ENCODE measurements around the gene SRRM2.

SRRM2 gene

DNA sequence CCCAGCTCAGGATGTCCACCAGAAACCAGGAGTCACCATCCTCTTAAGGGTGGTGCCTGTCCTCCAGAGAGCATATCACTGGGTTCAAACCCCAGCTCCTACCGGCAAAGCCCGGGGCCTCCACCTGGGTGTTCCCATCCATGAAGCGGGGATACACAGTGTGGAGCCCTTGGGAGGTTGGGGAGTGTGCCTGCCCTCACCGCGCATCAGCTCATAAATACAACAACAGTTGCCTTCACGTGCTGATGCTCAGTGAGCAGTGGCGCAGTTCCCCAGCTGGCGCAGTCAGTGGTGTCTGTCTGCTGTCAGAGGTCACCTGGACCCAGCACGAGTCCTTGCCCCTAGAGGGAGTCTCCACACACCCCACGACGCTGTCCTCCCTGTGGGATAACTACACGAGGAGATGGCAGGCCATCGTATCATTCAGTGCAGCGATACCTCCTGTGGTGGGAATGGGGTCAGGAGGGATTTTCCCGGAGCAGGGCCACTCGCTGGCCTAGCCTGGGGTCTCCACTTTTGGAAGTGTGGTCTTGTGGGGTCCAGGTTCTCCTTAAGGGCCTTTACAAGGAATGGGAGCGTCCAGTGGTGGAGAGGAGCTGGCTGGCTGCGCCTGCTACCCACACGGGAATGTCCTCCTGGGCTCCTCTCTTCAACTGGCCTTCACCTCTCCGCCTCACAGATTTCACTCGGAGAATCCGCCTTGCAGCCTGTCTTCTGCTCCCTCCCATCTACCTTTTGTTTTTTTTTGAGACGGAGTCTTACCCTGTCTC, 26.9 kb downstream of the SRRM2 start:
- DNase-seq, result no peak

DNA sequence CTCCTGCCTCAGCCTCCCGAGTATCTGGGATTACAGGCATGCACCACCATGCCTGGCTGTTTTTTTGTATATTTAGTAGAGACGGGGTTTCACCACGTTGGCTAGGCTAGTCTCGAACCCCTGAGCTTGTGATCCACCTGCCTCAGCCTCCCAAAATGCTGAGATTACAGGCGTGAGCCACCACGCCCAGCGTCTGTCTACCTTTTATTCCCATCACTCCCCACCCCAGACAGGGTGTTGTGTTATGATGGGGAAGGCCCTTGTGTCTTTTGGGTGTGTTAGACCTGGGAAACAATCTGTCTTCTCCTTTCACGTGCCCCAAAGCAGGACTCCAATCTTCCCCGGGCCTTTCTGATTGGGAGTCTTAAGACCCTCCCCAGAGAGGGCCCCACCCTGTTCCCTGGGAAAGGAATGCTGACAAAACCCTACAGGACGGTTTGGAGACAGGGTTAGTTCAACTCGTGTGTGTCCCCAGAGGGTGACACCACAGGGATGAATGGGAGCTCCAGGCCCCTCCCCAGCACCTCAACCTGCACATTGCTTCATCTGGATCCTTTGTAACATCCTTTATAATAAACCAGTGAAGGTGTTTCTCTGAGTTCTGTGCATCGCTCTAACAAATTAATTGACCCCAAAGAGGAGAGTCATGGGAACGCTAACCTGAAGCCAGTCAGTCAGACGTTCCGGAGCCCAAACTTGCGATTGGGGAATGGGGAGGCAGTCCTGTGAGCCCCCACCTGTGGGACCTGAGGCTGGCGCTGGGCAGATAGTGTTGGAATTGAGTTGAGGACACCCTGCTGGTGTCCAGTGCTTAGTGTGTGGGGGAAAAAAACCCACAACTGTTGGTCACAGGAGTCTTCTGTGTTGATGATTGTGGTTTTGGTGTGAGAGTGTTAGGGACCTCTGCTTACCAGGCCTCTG, 27.8 kb downstream of the SRRM2 start:
- no peak for DNase-seq

DNA sequence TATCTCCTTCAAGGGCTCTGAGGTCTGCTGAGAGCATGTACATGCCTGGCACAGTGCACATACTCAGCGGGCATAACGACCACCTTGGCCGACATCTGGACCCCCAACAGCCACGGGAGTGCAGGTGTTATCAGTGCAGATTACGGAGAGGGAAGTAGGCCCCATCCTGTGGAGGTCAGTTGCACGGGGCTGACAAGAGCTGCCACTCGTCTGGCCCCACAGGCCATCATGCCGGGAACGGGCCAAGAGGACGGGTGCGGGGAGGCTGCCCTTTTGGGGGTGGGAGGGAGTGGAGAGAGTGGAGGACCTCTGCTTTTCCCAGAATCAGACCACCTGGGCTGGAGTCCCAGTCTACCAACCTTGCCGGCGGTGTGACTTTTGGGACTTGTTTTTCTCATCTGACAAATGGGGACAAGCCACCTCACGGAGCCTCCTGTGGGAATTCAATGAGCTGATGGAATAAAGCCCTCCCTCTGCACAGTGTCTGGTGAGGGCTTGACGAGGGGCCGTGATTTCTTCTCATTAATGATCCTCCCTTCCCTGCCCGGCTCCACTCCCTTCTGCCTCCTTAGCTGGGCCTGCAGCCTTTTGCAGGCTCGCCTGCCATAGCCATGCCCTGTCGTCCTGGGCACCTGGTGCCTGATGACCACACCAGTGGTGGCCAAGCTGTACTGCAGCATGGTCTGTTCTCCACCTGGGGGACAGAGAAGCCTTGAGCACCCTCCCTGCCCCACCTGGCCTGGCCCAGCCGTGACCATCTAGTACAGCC, 30.3 kb downstream of the SRRM2 start:
- no peak for DNase-seq

DNA sequence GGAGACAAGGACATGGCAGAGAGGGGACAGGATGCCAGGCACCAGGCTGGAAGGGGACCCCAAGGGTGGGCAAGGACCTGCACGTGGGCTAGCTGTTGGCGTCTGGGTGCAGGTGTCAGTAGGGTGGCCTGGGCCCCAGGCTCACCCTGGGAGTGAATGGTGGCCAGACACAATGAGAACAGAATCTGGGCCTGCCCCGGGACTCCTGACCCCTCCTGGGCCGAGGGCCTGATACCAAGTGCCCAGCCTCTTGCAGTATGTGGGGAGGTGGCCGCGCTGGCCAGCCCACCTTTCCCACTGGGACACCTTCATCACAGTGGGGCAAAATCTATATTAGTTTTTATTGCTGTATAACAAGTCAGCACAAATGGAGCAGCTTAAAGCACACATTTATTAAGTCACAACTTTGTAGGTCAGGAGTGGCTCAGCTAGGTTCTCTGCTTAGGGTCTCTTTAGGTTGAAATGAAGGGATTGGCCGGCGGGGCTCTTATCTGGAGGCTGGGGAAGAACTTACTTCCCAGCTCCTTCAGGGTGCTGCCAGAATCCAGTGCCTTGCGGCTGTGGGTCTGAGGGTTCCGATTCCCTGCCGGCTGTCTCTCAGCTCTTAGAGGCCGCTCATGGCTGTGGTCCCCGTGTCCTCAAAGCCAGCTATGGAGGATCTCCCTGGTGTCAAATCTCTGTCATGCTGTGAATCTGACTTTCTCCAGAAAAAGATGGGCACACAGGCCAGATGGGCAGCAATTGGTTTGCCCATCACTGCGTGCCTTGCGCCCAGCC, 31.3 kb downstream of the SRRM2 start:
- DNase-seq, result no peak

DNA sequence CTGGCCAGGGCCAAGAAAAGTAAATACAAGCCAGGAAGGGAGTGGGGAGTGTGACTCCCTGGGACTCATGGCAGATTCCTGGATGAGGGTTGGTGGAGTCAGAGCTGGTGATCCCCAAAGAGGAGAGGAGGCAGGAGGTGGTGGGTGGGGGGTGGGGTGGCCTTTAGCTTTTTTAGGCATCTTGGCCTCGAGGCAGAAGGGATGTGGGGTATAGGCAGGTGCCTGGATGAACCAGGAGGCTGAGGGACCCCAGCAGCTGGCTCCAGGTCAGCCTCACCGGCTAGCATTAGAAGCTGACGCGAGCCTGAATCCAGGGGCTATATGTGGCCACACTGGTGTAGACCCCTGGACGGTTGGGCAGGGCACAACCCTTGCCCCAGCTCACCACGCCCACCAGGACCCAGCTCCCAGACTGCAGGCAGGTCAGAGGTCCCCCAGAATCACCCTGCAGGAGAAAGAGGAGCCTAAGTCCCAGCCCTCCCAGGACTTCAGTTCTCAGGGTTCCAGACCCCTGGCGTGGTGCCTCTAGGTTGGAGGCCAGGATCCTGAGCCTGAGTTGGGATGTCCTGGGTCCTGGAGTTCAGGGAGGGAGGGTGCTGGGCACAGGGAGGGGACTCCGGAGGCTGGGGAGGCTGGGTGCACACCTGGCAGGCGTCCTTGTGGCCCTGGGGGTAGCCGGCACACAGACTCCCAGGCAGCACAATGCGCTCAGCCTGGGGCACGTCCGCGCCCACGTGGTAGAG, 32.1 kb downstream of the SRRM2 start:
- DNase-seq, result no peak

DNA sequence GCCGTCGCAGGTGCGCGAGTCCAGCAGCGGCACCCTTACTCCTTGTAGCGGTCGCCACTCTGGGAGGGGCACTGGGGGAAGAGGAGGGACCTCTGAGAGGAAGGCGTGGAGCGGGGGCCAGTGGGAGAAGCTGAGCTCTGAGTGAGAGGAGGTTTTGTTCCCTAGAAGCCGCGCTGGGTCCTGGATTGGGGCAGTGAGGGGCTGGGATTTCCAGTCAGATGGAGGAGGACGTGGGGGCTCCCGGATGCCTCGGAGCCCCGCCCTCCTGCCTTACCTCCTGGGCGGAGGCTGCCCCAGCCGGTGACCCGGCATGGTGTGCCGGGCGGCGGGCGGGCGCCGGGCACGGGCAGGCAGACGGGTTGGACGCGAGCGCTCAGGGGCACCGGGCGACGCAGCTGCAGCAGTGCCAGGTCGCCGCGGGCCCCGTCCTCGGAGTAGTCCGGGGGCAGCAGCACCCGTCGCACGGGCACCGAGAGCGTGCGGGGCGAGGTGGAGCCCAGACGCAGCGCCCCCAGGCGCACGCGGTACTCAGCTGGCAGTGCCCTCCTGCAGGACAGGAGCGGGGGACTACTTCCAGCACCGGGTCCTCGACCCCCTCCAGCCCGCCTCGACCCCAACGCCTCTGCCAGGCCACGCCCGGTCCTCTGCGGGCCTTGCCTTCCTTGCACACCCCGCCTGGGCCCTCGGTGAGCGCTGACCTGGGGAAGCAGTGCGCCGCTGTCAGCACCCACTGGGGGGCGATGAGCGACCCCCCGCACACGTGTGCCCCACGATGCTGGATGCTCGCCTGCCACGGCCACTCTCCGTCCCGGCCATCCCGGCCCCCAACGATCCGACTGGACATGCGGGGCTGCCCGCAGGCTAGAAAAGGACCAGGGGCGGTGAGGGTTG, 32.9 kb downstream of the SRRM2 start:
- DNase-seq, result peak in 1 of 2 experiments; percentile 32

DNA sequence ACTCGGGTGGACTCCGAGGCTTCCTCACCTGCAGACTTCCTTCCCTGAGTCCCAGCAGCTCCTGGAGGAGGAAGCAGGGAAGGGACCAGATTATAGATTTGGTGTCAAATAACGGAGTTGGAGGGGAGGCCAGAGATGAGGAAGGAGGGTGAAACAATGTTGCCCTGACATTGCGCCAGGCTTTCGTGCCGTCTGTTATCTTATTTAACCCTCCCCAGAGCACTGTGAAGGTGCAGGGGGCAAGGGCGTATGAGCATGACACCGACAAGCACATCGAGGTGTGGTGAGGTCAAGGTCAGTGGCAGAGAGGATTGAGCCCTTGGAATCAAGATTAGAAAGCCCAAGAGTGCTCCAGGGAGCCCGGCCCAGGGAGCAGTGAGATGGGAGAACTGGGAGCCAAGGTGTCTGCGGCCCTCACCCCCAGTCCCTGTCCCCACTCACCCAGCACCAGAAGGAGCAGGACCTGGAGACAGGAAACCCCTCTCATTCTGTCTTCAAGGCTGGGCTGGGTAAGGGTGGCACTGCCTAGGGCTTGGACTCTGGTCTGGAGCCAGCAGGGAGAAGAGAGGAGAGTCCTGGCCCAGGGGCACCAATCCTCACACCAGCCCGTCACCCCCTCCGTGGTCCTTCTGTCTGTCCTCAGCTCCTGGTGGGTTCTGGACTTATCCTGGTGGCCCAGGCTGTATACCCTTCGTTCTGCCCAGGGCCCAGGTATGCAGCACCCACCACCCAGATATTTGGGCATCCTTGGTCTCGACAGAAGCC, 33.8 kb downstream of the SRRM2 start:
- DNase-seq, result peak; percentile 19 to 27

DNA sequence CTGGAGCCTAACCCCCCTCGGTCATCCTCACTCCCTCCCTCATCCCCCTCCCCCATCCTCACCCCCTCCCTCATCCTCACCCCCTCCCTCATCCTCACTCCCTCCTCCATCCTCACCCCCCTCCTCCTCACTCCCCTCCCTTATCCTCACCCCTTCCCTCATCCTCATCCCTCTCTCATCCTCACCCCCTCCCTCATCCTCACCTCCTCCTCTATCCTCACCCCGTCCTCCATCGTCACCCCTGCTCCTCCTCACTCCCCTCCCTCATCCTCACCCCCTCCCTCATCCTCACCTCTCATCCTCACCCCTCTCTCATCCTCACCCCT, 34.4 kb downstream of the SRRM2 start:
- no peak for DNase-seq

DNA sequence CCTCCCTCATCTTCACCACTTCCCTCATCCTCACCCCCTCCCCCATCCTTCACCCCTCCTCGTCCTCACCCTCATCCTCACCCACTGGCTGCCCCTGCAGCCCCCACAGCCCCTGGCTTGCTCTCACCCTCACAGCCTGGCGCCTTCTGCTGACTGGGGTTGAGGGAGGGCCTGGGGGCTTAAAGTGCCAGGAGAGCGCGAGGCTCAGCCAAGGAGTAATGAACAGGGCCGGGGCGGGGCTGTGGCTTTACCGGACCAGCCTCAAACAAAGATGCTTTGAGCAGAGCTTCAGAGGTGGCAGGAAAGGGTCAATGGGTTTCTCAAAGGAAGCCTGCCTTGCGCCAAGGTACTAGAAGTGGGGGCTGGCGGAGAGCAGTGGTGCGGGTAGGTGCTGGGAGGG, 35.0 kb downstream of the SRRM2 start, which contains the start of gene PRSS33:
TSS of gene PRSS33 (minus strand) at position 155 of the 400 bp plus-strand sequence. CDS start 1,013 bp downstream, outside the sequence.
- no peak for DNase-seq

DNA sequence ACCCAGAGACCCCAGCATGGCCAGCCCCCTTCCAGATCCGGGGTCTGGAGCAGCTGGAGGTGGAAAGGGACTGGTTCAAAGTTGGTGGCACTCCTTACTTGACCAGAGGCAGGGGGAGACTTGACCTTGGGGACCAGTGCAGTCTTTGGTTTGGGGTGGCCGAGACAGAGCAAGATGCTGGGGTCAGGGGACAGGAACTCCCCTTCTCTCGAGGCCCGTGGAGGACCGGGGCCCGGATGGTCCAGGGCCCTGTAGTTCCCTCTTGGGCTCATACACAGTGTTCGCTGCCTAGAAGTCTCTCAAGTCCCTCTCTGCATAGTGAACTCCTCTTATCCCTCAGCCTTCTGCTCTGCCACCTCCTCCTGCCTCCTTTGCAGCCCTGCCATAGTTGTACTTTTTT, 35.5 kb downstream of the SRRM2 start:
- no peak for DNase-seq

DNA sequence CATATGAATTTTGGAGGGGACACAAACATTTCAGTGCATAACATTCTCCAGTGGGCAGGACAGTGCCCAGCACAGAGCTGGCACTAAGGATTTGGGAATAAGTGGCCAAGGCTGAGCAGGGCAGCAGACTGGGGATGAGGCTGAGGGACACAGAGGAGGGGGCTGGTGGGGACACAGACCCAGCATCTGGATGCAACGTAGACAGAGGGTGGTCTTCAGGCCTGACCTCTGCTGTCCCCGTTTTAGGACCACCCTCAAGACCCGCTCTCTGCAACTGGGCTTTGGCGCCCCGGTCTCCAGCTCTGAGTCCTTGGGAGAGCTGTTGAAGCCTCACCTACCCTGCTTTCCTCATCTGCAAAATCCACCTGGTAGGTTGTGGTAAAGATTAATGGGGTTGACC, 38.2 kb downstream of the SRRM2 start:
- no peak for DNase-seq

DNA sequence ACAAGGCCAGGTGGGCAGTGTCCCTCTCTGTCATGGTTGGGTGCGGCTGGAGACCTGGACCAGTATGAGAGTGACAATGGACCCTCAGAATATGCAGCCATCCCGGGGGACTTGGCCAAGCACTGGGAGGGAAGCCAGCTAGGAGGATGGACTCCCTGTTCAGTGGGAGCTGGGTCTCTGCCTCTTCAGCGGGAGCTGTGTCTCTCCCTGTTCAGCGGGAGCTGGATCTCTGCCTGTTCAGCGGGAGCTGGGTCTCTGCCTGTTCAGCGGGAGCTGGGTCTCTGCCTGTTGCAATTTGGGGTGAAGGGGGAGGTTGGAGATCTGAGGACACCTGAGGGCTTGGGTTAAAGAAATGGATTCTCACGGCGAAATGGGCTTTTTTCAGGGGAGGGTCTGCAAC, 38.7 kb downstream of the SRRM2 start:
- DNase-seq, result no peak

DNA sequence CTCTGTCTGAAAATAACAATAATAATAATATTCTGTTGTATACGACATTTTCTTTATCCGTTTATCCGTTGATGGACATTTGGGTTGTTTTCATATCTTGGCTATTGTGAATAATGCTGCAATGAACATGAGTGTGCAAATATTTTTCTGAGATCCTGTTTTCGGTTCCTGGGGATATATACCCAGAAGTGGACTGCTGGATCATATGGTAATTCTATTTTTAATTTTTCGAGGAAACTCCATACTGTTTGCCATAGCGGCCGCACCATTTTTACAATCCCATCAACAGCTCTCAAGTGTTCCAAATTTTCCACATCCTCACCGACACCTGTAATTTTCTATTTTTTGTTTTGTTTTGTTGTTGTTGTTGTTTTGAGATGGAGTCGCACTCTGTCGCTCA, 40.5 kb downstream of the SRRM2 start:
- DNase-seq, result no peak

DNA sequence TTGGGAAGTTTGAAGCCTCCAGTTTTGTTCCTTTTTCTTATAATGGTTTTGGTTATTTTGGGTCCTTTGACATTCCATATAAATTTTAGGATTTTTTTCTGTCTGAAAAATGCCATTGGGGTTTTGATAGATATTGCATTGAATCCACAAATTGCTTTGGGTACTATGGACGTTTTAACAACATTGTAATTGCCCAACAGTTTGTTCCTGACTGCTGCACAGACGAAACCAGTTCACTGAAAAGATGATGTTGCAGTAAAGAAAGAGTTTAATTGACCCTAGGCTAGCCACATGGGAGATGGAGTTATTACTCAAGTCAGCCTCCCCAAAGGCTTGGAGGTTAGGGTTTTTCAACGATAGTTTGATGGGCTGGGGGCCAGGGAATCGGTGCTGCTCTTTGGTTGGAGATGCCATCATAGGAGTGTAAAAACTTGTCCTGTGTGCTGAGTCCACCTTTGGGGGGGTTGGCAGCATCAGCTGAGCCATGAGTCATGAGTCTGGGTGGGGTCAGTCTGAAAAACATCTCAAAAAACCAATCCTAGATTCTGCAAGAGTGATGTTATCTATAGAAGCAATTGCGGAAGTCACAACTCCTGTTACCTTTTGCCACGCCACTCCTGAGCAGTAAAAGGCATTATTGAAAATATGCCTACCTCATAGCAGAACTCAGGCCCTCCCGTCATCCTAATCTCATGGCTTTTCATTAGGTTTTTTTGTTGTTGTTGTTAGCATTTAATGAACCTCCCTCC, 43.1 kb downstream of the SRRM2 start:
- no peak for DNase-seq

DNA sequence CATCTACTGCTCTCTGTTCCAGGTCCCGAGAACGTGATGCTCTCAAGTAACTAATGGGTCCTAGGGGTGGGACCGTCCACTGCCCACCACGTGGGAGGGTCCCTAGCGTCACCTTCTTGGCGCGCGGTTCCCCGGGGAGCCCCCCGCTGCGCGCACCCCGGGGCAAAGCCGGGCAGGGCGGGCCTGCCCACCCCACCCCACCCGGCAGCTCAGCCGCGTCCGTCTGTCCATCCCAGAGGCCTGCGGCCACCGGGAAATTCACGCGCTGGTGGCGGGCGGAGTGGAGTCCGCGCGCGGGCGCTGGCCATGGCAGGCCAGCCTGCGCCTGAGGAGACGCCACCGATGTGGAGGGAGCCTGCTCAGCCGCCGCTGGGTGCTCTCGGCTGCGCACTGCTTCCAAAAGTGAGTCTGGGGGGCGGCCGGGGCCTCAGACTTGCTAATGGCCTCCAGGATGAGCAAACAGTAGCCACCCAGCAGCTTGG, 46.3 kb downstream of the SRRM2 start:
- DNase-seq, result no peak

DNA sequence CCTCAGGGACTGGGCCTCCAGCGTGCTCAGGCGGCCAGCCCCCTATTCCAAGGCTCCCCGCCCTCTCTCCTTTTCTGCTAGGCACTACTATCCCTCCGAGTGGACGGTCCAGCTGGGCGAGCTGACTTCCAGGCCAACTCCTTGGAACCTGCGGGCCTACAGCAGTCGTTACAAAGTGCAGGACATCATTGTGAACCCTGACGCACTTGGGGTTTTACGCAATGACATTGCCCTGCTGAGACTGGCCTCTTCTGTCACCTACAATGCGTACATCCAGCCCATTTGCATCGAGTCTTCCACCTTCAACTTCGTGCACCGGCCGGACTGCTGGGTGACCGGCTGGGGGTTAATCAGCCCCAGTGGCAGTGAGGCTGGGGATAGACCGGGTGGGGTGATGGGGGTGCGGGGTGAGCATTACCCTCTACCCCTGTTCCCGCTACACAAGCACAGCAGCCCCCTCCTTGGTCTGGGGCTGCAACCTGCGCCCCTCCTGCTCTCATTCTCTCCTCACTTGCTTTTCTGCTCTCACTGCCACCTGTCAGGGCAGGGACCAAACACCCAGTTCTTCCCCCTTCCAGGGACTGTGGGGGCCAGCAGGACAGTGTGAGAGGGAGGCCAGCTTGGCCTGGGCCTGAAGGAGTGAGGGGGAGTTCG, 46.9 kb downstream of the SRRM2 start:
- no peak for DNase-seq

DNA sequence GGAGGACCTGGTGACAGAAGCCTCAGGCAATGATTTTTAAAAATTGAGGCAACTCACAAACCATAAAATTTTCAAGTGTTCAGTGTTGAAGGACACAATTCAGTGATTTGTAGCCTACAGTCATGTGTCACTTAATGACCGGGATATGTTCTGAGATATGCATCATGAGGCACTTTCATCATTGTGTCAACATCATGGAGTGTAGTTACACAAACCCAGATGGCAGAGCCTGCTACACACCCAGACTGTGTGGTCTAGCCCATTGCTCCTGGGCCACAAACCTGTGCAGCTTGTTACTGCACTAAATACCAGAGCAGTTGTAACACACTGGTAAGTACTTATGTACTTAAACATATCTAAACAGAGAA, 47.4 kb downstream of the SRRM2 start:
- no peak for DNase-seq

DNA sequence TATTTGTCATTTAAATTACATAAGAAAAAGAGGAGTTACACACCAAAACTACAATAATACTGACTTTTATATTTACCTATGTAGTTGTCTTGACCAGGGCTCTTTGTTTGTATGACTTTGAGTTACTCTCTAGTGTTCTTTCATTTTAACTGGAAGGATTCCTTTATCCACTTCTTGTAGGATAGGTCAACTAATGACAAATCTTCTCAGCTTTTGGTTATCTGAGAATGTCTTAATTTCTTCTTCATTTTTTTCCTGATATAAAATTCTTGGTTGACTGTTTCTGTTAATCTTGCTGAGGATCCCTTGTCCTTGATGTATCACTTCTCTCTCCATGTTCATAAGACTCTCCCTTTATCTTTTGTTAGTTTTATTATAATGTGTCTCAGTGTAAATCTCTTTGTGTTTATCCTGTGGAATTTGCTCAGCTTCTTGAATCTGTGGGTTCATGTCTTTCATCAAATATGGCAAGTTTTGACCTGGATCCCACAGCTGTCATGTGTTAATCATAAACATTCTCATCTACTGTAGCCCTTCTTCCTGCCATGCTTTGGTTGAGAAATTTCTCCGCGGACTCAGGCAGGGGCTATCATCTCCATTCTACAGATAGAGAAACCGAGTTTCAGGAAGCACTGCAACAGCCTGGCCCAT, 51.2 kb downstream of the SRRM2 start:
- DNase-seq, result no peak
